ENCODE data around the gene UBN2.

Gene UBN2

DNA sequence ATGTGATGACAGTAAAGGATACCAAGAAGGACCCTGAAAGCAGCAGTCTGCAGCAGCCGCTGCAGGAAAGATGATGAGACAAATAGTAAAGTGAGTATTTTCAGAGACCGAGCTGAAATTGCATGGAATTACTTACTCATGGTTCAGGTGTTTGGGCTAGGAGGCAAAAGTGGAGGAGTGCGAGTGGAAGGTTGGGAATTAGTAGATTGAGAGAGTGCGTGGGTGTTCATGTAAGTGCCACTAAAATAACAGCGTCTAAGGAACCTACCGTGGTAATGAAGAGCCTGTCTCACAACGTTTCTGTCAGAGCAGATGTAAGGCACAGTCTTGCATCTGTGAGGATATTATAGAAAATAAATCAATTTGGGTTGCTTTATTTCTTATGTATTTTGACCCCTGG is 61.8 kb downstream of the UBN2 start:
- TF ChIP-seq, protein P1, sequence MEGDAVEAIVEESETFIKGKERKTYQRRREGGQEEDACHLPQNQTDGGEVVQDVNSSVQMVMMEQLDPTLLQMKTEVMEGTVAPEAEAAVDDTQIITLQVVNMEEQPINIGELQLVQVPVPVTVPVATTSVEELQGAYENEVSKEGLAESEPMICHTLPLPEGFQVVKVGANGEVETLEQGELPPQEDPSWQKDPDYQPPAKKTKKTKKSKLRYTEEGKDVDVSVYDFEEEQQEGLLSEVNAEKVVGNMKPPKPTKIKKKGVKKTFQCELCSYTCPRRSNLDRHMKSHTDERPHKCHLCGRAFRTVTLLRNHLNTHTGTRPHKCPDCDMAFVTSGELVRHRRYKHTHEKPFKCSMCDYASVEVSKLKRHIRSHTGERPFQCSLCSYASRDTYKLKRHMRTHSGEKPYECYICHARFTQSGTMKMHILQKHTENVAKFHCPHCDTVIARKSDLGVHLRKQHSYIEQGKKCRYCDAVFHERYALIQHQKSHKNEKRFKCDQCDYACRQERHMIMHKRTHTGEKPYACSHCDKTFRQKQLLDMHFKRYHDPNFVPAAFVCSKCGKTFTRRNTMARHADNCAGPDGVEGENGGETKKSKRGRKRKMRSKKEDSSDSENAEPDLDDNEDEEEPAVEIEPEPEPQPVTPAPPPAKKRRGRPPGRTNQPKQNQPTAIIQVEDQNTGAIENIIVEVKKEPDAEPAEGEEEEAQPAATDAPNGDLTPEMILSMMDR (IDR thresholded peaks at IDR 0.05; ENCODE audit: insufficient read depth, low read length, poor library complexity, severe bottlenecking) = no peak
- no peak for TF ChIP-seq EZH2phosphoT487 (conservative IDR thresholded peaks at IDR 0.05; ENCODE audit: low read length)
- no peak overlapping the region for H2AFZ ChIP-seq (ENCODE audit: low read depth, low read length, severe bottlenecking)
- no peaks in the 10 kb centered on the region for H4K20me1 ChIP-seq (ENCODE audit: low read depth, low read length)
- no peaks in the 10 kb centered on the region for H3K36me3 ChIP-seq (ENCODE audit: low read length)
- no peaks in the 10 kb centered on the region for H3K27me3 ChIP-seq (ENCODE audit: low read length)
- H3K79me2 ChIP-seq (ENCODE audit: insufficient read depth, low read length) = no peaks in the 10 kb centered on the region
- H3K9me3 ChIP-seq (ENCODE audit: insufficient read depth, low read length) = no peaks in the 10 kb centered on the region
- no peaks in the 10 kb centered on the region for H3F3A ChIP-seq (ENCODE audit: insufficient read depth)
- no peak overlapping the region for H3K27ac ChIP-seq (ENCODE audit: low read depth, low read length)
- H3K9ac ChIP-seq (ENCODE audit: low read length) = no peak overlapping the region
- no peak overlapping the region for H3K4me3 ChIP-seq (ENCODE audit: insufficient read depth, low read length, poor library complexity, severe bottlenecking)
- no peaks in the 10 kb centered on the region for H3K9me2 ChIP-seq (replicated peaks; ENCODE audit: insufficient read depth, low read length)
- H3K4me2 ChIP-seq (ENCODE audit: low read depth, low read length, poor library complexity, severe bottlenecking) = no peak overlapping the region

DNA sequence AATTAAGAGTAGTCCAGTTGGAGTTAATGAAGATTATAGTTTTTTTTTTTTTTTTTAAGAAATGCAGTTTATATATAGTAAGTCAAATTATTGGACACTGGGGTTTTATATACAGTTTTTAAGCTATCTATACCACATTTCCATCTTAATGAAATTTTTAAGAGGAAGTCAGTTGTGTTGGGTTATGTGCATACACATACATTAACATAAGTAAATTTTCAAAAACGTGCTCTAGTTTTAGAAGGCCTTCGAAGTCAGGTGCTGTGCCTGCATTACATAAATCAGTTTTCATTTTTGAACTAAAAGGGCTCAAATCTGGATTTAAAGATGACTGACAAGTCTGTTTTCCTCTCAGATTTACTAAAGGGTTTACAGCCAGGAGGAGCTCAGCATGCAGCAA is 62.5 kb downstream of the UBN2 start:
- Histone ChIP-seq H3K27me3 (ENCODE audit: low read length) (no peaks in the 10 kb centered on the region), H3K4me2 (ENCODE audit: low read depth, low read length, poor library complexity, severe bottlenecking) (no peak overlapping the region), H3K4me3 (ENCODE audit: insufficient read depth, low read length, poor library complexity, severe bottlenecking) (no peak overlapping the region), H3K9ac (ENCODE audit: low read length) (no peak overlapping the region), H2AFZ (ENCODE audit: low read depth, low read length, severe bottlenecking) (no peak overlapping the region), H4K20me1 (ENCODE audit: low read depth, low read length) (no peaks in the 10 kb centered on the region), H3F3A (ENCODE audit: insufficient read depth) (no peaks in the 10 kb centered on the region), H3K79me2 (ENCODE audit: insufficient read depth, low read length) (no peaks in the 10 kb centered on the region), H3K9me2 (replicated peaks; ENCODE audit: insufficient read depth, low read length) (no peaks in the 10 kb centered on the region), H3K36me3 (ENCODE audit: low read length) (no peaks in the 10 kb centered on the region), H3K9me3 (ENCODE audit: insufficient read depth, low read length) (no peaks in the 10 kb centered on the region), H3K27ac (ENCODE audit: low read depth, low read length) (no peak overlapping the region)
- TF ChIP-seq, protein P1 (IDR thresholded peaks at IDR 0.05; ENCODE audit: insufficient read depth, low read length, poor library complexity, severe bottlenecking) = no peak
- TF ChIP-seq EZH2phosphoT487 (conservative IDR thresholded peaks at IDR 0.05; ENCODE audit: low read length) = no peak

DNA sequence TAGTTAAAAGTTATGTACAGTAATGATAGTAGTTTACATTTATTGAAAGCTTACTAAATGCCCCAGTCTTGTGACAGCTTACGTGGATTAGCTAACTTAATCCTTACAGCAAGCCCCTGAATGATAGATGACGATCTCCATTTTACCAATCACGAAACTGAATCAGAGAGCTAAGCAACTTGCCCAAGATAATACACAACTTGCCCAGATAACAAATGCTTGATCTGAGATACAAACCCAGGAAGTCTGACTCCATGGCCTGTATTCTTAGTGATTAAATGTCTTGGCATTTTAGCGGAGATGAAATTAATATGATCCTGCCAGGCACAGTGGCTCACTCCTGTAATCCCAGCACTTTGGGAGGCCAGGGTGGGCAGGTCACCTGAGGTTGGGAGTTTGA is 63.2 kb downstream of the UBN2 start:
- no peak overlapping the region for H3K4me2 ChIP-seq (ENCODE audit: low read depth, low read length, poor library complexity, severe bottlenecking)
- H4K20me1 ChIP-seq (ENCODE audit: low read depth, low read length) = no peaks in the 10 kb centered on the region
- H2AFZ ChIP-seq (ENCODE audit: low read depth, low read length, severe bottlenecking) = no peak overlapping the region
- no peaks in the 10 kb centered on the region for H3K9me3 ChIP-seq (ENCODE audit: insufficient read depth, low read length)
- H3K9ac ChIP-seq (ENCODE audit: low read length) = no peak overlapping the region
- no peak overlapping the region for H3K4me3 ChIP-seq (ENCODE audit: insufficient read depth, low read length, poor library complexity, severe bottlenecking)
- no peaks in the 10 kb centered on the region for H3K9me2 ChIP-seq (replicated peaks; ENCODE audit: insufficient read depth, low read length)
- no peak for TF ChIP-seq EZH2phosphoT487 (conservative IDR thresholded peaks at IDR 0.05; ENCODE audit: low read length)
- TF ChIP-seq, protein P1 (IDR thresholded peaks at IDR 0.05; ENCODE audit: insufficient read depth, low read length, poor library complexity, severe bottlenecking) = no peak
- H3F3A ChIP-seq (ENCODE audit: insufficient read depth) = no peaks in the 10 kb centered on the region
- no peak overlapping the region for H3K27ac ChIP-seq (ENCODE audit: low read depth, low read length)
- H3K79me2 ChIP-seq (ENCODE audit: insufficient read depth, low read length) = no peaks in the 10 kb centered on the region
- H3K36me3 ChIP-seq (ENCODE audit: low read length) = no peaks in the 10 kb centered on the region
- H3K27me3 ChIP-seq (ENCODE audit: low read length) = no peaks in the 10 kb centered on the region

All from SU-DHL-6 (cell line).